ENCODE results near the gene SCAF4. TPM values are rescaled to one million over a fixed set of nuclear protein-coding genes. Genes with fewer than 3 reads are reported as not detected.

SCAF4 gene
- total and polyA plus RNA-seq, 4 donors, result 7.1 to 11.1 (median 9.3) TPM

DNA sequence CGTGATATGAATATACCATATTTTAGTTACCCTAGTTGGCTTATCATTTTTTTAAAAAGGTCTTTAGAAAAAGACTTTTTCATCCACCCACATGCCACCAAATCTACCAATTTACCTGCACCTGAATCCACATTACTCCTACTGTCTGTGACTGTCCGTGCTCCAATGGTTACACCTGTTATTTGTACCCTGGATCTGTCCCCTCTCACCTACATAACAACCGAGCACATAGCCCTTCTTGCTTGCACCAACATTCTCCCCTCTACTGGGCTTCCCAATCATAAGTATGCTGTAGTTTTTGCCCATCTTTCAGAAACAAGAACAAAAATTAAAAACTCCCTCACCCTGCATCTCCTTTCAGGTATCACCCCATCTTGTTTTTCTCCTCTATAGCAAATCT is 54.9 kb downstream of the SCAF4 start (continued):
- TF ChIP-seq, protein P1, sequence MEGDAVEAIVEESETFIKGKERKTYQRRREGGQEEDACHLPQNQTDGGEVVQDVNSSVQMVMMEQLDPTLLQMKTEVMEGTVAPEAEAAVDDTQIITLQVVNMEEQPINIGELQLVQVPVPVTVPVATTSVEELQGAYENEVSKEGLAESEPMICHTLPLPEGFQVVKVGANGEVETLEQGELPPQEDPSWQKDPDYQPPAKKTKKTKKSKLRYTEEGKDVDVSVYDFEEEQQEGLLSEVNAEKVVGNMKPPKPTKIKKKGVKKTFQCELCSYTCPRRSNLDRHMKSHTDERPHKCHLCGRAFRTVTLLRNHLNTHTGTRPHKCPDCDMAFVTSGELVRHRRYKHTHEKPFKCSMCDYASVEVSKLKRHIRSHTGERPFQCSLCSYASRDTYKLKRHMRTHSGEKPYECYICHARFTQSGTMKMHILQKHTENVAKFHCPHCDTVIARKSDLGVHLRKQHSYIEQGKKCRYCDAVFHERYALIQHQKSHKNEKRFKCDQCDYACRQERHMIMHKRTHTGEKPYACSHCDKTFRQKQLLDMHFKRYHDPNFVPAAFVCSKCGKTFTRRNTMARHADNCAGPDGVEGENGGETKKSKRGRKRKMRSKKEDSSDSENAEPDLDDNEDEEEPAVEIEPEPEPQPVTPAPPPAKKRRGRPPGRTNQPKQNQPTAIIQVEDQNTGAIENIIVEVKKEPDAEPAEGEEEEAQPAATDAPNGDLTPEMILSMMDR (IDR thresholded peaks at IDR 0.05; ENCODE audit: low read depth, low read length, missing input control), result no peak
- TF ChIP-seq NR2F2 (IDR thresholded peaks at IDR 0.05) (no peak), RXRA (IDR thresholded peaks at IDR 0.05) (no peak)
- TF ChIP-seq, protein P2, sequence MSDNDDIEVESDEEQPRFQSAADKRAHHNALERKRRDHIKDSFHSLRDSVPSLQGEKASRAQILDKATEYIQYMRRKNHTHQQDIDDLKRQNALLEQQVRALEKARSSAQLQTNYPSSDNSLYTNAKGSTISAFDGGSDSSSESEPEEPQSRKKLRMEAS (IDR thresholded peaks at IDR 0.05), result no peak

DNA sequence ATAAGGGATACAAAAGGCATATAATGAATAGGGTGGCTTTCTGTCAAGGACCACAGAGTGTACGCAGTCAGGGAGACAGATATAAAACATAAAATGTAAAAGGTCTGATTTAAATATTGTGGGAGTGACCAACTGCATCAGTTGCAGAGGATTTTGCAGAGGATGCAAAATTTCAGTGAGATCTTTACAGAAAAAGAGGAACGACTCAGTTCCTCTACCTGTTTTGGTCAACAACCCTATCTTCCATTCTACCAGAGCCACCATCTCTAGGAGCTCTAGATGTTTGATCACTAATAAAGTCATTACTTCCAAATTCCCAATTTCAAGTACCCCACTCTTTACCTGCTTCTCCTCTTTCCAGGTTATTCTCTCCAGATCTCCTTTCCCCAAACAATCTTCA is 56.0 kb downstream of the SCAF4 start:
- Histone ChIP-seq H3K9me3 (ENCODE audit: control insufficient read depth in 4 of 4, low read length in 3 of 4) (no peaks in the 10 kb centered on the region), H3K27me3 (ENCODE audit: control insufficient read depth in 4 of 4, insufficient read depth in 4 of 4, low read length in 3 of 4) (no peaks in the 10 kb centered on the region), H3K27ac (ENCODE audit: low read depth in 1 of 2, low read length in 2 of 2) (no peak overlapping the region), H3K4me3 (ENCODE audit: low read depth in 1 of 3, low read length in 3 of 3) (no peak overlapping the region), H3K4me1 (ENCODE audit: control insufficient read depth in 4 of 4, insufficient read depth in 4 of 4, low read length in 3 of 4) (peaks cover 0 to 2% (median 0%) of the 10 kb centered on the region in 4 donors), H3K9ac (ENCODE audit: low read depth in 1 of 2, low read length in 2 of 2) (no peak overlapping the region), H3K36me3 (ENCODE audit: control insufficient read depth in 4 of 4, insufficient read depth in 3 of 4, low read depth in 1 of 4, low read length in 3 of 4) (peaks cover 0 to 10% (median 5%) of the 10 kb centered on the region in 4 donors)
- no peak for TF ChIP-seq HNF4G (IDR thresholded peaks at IDR 0.05)
- TF ChIP-seq JUND (IDR thresholded peaks at IDR 0.05), result no peak
- TF ChIP-seq HNF4A (conservative IDR thresholded peaks at IDR 0.05), result no peak
- TF ChIP-seq SP1 (IDR thresholded peaks at IDR 0.05), result no peak
- TF ChIP-seq, protein P3, sequence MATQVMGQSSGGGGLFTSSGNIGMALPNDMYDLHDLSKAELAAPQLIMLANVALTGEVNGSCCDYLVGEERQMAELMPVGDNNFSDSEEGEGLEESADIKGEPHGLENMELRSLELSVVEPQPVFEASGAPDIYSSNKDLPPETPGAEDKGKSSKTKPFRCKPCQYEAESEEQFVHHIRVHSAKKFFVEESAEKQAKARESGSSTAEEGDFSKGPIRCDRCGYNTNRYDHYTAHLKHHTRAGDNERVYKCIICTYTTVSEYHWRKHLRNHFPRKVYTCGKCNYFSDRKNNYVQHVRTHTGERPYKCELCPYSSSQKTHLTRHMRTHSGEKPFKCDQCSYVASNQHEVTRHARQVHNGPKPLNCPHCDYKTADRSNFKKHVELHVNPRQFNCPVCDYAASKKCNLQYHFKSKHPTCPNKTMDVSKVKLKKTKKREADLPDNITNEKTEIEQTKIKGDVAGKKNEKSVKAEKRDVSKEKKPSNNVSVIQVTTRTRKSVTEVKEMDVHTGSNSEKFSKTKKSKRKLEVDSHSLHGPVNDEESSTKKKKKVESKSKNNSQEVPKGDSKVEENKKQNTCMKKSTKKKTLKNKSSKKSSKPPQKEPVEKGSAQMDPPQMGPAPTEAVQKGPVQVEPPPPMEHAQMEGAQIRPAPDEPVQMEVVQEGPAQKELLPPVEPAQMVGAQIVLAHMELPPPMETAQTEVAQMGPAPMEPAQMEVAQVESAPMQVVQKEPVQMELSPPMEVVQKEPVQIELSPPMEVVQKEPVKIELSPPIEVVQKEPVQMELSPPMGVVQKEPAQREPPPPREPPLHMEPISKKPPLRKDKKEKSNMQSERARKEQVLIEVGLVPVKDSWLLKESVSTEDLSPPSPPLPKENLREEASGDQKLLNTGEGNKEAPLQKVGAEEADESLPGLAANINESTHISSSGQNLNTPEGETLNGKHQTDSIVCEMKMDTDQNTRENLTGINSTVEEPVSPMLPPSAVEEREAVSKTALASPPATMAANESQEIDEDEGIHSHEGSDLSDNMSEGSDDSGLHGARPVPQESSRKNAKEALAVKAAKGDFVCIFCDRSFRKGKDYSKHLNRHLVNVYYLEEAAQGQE (IDR thresholded peaks at IDR 0.05), result no peak
- TF ChIP-seq FOXA2 (IDR thresholded peaks at IDR 0.05), result no peak
- no peak for TF ChIP-seq ATF3 (IDR thresholded peaks at IDR 0.05)
- TF ChIP-seq, protein P1 (IDR thresholded peaks at IDR 0.05; ENCODE audit: low read depth, low read length, missing input control), result no peak
- no peak for TF ChIP-seq RAD21 (IDR thresholded peaks at IDR 0.05)
- TF ChIP-seq, protein P2 (IDR thresholded peaks at IDR 0.05), result no peak
- no peak for TF ChIP-seq NR2F2 (IDR thresholded peaks at IDR 0.05)
- TF ChIP-seq YY1 (IDR thresholded peaks at IDR 0.05), result no peak
- DNase-seq (ENCODE audit: low spot score), result no peak
- 91% methylated on average over 2 of the region's 2 CpGs for WGBS
